ENCODE data around the gene PEPD.

Gene PEPD

GRCh38 chr19:33453265-33453664 is 68.3 kb downstream of the PEPD start:
- DNase-seq = no peak

- no peak for DNase-seq
These were observed 70.9 kb downstream of the PEPD start for GRCh38 chr19:33450689-33451088.

GRCh38 chr19:33449799-33450198 is 71.8 kb downstream of the PEPD start:
- no peak for DNase-seq

DNA sequence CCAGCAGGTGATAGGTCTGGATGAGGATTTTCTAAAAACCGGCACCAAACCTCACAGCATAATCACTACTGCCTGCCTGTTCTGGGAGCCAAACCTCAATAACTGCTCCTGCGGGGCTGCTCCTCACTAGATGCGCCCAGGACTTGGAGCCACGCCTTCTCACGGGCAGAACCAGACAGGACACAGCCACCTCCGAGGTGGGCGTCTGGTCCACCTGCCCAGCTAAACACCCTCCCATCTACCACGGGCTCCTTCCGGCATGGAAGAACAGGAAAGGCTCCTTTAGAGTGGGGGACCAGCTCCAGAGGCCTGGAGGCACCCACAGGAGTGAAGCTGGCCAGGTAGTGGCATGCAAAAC is 73.5 kb downstream of the PEPD start:
- DNase-seq = no peak

GRCh38 chr19:33447336-33448158 is 74.0 kb downstream of the PEPD start:
- no peak for DNase-seq

GRCh38 chr19:33446330-33447293 is 75.0 kb downstream of the PEPD start:
- DNase-seq = no peak

DNA sequence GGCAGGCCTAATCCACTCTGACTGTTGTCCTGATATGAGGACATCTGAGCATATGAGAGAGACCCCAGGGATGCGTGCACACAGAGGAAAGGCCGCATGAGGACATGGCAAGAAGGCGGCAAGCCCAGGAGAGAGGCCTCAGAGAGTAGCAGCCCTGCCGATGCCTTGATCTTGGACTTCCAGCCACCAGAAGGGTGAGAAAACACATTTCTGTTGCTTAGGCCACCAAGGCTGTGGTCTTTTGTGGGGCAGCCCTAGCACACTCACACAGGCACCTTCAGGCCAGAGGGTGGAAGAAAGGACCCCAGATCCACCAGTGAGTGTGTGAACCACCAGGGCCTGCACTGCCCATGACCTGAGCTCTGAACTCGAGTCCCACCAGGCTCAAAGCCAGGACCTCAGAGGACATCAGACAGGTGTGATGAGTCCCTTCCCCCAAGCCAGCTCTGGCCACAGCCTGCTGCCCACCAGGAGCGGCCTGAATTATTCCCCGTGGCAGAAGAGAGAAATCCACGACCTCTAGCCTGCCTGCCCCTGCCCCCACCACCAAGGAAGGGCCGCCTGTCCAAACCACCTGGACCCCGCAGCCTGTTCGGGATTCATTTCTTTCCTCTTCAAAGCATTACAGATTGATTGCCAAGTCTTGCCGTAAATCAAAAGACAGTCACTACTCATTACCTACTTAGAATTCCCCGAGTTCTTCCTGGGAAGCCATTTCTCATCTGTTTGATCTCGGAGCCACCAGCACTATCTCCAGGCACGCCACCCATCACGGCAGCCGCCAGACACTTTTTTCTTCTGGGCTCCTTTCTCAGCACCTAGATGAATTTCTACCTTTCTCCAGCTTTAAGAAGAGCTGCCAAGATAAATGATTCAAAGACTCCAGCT is 75.9 kb downstream of the PEPD start:
- DNase-seq = no peak

DNA sequence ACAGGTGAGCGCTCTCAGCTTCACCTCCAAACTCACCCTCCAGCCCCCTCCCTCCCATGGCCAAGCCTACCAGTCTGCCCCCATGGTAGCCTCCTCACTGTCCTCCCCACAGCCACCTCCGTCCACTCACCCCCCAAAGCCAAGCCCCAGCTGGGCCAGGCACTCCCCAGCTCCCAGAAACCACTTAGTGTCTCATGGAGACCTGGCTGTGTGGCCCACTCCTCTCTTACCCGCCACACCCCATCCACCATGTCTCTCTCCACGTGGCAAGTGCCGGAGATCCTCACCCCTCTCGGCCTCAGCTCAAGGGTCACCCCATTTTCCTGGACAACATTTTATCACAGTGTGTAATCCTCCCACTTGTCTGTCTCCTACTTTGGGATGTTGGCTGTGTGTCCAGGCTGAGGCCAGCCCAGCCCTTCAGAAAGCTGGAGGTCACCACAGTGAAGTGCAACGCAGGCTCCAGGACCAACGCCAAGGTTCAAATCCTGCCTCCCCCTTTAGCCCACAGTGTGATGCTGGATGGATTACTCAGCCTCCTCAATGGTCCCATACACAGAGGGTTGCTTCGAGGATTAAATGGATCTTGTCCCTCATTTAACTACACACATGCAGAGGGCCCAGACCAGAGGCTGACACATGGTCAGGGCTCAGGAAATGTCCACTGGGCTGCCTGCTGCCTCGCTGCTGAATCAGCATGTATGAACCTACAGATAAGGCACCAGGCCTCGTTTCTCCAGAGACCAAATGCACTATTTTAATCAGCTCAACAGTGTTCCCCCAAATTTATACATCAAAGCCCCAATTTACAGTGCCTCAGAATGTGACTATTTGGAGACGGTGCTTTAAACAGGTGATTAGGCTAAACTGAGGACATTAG is 76.8 kb downstream of the PEPD start:
- DNase-seq = no peak

GRCh38 chr19:33443638-33444561 is 77.7 kb downstream of the PEPD start:
- DNase-seq = no peak

DNA sequence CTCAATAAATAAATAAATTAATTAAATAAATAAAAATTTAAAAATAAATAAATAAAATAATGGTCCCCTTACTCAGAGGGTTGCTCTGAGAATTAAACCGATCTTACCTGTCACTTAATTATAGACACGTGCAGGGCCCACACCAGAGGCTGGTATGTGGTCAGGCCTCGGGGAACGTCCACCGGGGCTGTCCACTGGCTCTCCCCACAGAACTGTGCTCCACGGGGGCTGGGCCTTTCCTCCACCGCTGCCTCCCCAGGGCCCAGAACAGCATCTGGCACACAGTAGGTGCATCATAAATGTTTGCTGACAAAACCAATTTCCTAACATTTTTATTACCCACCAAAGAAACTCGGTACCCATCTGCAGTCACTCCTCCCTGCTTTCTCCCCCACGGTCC is 78.9 kb downstream of the PEPD start:
- no peak for DNase-seq

- DNase-seq = no peak
These were observed 79.8 kb downstream of the PEPD start for GRCh38 chr19:33441828-33442227.

GRCh38 chr19:33441277-33441699 is 80.3 kb downstream of the PEPD start:
- DNase-seq = no peak

DNA sequence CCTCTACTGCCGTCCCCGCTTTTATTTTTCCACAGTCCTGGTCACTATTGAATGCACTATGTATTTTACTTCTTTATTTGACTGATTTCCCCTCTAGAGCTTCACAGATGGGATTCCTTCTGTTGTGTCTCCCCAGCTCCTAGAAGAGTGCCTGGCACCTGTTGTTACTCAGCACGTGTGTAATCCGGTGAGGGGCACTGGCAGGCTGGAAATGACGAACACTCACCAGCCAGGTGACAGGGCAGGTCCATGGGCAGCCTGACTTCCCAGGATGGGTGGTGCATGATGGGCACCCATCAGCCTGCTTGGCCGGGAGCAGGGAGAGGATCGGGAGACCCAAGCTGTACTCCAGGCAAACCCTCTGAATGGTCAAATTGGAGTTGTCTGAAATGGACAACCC is 80.9 kb downstream of the PEPD start:
- DNase-seq = no peak

DNA sequence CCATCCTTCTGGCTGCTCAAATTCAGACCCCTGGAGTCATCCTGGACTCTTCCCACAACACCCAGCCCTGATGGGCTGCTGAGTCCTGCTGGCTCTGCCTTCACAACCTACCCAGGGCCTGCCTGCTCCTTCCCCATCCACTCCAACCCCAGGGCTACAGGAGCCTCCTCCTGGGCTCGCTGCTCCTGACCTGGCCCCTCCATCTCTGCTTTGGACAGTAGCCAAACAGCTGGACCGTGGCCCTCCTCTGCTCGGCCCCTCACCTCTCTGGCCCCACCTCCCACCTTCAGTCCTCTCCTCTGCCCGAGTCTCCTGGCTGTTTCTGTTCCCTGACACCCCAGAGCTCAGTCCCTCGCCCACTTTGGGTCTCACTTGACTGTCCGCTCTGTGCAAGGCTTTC is 81.3 kb downstream of the PEPD start:
- no peak for DNase-seq

- no peak for DNase-seq
These were observed 82.4 kb downstream of the PEPD start for GRCh38 chr19:33438987-33439781.

DNA sequence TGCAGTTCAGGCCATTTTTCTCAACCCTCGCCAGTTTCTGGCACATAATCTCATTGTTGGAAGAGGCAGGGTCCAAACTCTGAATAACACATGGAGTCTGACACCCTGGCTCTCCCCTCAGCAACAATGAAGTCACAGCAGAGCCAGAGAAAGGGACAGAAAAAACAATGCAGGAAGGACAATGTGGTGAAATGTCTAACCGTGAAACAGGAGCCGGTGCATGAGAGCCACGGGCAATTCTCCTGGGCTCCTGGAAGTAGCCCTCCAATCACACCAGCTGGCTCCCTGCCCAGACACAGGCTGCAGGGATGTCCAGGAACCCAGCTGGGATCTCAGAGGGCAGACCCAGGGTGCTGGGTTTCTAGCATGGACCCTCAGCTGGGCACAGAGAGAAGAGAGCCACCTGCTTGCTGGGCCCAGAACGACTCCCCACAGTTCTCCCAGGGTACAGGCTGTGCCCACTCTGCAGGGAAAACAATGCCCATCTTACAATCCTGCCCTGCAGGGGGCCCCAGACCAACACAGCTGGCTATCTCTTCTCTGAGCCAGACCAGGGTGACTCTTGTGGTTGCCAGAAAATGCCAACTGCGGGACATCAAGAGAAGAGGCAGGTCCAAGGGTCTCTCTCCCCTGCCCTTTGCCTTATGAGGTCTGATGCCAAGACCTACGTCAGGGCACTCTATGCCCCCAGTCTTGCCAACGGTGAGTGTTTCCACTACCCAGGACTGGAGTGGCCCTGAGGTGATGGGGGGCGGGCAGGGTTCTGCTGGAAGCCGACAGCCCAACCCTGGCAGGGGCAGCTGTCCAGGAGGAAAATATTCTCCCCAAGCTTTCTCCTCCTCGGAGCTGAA is 83.5 kb downstream of the PEPD start:
- DNase-seq = no peak

GRCh38 chr19:33437393-33437820 is 84.2 kb downstream of the PEPD start:
- no peak for DNase-seq

Data from suppressor macrophage treated with lipopolysaccharide for 4 hours (primary cell).